CD14-positive monocyte (primary cell): ENCODE results near the gene TTLL11. TPM values are rescaled to one million over a fixed set of nuclear protein-coding genes. Genes with fewer than 3 reads are reported as not detected.

Source experiments
- DNase-seq, 3 donors: peaks; one replicate each; pipeline ENCODE4 v3.0.0-alpha.2; 2011 to 2022
- H2AFZ ChIP-seq: 2 replicates; pipeline ENCODE4 v1.6.0; 2012; ENCODE audit warnings: mild to moderate bottlenecking, low read depth, low read length, inconsistent platforms; ENCODE audit not compliant: insufficient read depth, poor library complexity, severe bottlenecking
- H3K27ac ChIP-seq, 2 donors: 1 replicate in 1 of 2; 2 replicates in 1 of 2; pipeline ENCODE4 v1.5.1; 2012 to 2013; ENCODE audit warnings: low read length in 2 of 2, control low read depth in 1 of 2, inconsistent platforms in 1 of 2, low read depth in 1 of 2, mild to moderate bottlenecking in 1 of 2
- H3K27me3 ChIP-seq, 2 donors: one replicate each; pipeline versions ENCODE4 v1.6.0 to v1.6.1; 2011 to 2013; ENCODE audit warnings: low read length in 2 of 2; ENCODE audit not compliant: control insufficient read depth in 2 of 2, insufficient read depth in 2 of 2
- H3K36me3 ChIP-seq, 2 donors: replicated peaks in 1 of 2; 1 replicate in 1 of 2; 2 replicates in 1 of 2; pipeline versions ENCODE4 v1.5.1 to v1.6.1; 2012 to 2013; ENCODE audit warnings: low read length in 2 of 2, control low read depth in 1 of 2, inconsistent platforms in 1 of 2, mild to moderate bottlenecking in 1 of 2; ENCODE audit not compliant: insufficient read depth in 2 of 2, control insufficient read depth in 1 of 2
- H3K4me1 ChIP-seq, 2 donors: 1 replicate in 1 of 2; 2 replicates in 1 of 2; pipeline versions ENCODE4 v1.5.1 to v1.6.1; 2012 to 2013; ENCODE audit warnings: low read length in 2 of 2, control low read depth in 1 of 2, inconsistent platforms in 1 of 2, mild to moderate bottlenecking in 1 of 2, moderate library complexity in 1 of 2; ENCODE audit not compliant: insufficient read depth in 2 of 2, control insufficient read depth in 1 of 2
- H3K4me2 ChIP-seq: replicated peaks from 2 replicates; pipeline ENCODE3; 2012; ENCODE audit warnings: low read length, moderate library complexity, mild to moderate bottlenecking; ENCODE audit not compliant: poor library complexity, severe bottlenecking; ENCODE audit errors: extremely low read depth
- H3K4me3 ChIP-seq, 3 experiments: fragments of 200-600 bp in 1 of 3; sonication (generic) in 1 of 3; replicated peaks in 1 of 3; 1 replicate in 2 of 3; 2 replicates in 1 of 3; pipeline ENCODE4 v1.5.1; 2011 to 2013; ENCODE audit warnings: low read length in 3 of 3, mild to moderate bottlenecking in 3 of 3, control low read depth in 2 of 3, low read depth in 2 of 3, inconsistent platforms in 1 of 3, moderate library complexity in 1 of 3
- H3K79me2 ChIP-seq: 2 replicates; pipeline ENCODE4 v1.6.0; 2012; ENCODE audit warnings: mild to moderate bottlenecking, control low read depth, inconsistent platforms, low read length, moderate library complexity; ENCODE audit not compliant: insufficient read depth
- H3K9ac ChIP-seq: 2 replicates; pipeline ENCODE4 v1.6.0; 2017; ENCODE audit warnings: low read length, mild to moderate bottlenecking; ENCODE audit not compliant: insufficient read depth, poor library complexity, severe bottlenecking
- H3K9me3 ChIP-seq, 2 donors: replicated peaks in 1 of 2; 1 replicate in 1 of 2; 2 replicates in 1 of 2; pipeline versions ENCODE4 v1.5.1 to v1.6.1; 2012 to 2013; ENCODE audit warnings: low read length in 2 of 2, control low read depth in 1 of 2; ENCODE audit not compliant: control insufficient read depth in 1 of 2, insufficient read depth in 1 of 2
- H4K20me1 ChIP-seq: 2 replicates; pipeline ENCODE4 v1.6.0; 2012; ENCODE audit warnings: mild to moderate bottlenecking, low read length, control low read depth, moderate library complexity; ENCODE audit not compliant: insufficient read depth
- H3K27ac Mint-ChIP-seq, 7 donors: one replicate each; pipeline ENCODE4 v1.8.0; 2020; ENCODE audit warnings: mild to moderate bottlenecking in 7 of 7, mixed read lengths in 7 of 7, moderate library complexity in 6 of 7, inconsistent platforms in 2 of 7
- H3K27me3 Mint-ChIP-seq, 3 donors: one replicate each; pipeline ENCODE4 v1.8.0; 2021 to 2022; ENCODE audit warnings: low read depth in 3 of 3, mild to moderate bottlenecking in 3 of 3, mixed read lengths in 3 of 3, moderate library complexity in 3 of 3, inconsistent platforms in 1 of 3
- H3K36me3 Mint-ChIP-seq, 2 donors: one replicate each; pipeline ENCODE4 v1.8.0; 2020; ENCODE audit warnings: mixed read lengths in 2 of 2, inconsistent platforms in 1 of 2, mild to moderate bottlenecking in 1 of 2
- H3K4me1 Mint-ChIP-seq: one replicate; pipeline ENCODE4 v1.8.0; 2020; ENCODE audit warnings: mild to moderate bottlenecking, mixed read lengths
- H3K4me3 Mint-ChIP-seq, 2 donors: one replicate each; pipeline ENCODE4 v1.8.0; 2020; ENCODE audit warnings: mild to moderate bottlenecking in 2 of 2, mixed read lengths in 2 of 2, moderate library complexity in 1 of 2
- H3K9me3 Mint-ChIP-seq, 7 donors: one replicate each; pipeline ENCODE4 v1.8.0; 2020 to 2022; ENCODE audit warnings: mixed read lengths in 7 of 7, mild to moderate bottlenecking in 6 of 7, moderate library complexity in 6 of 7, inconsistent platforms in 2 of 7
- CTCF ChIP-seq: fragments of 200-600 bp; IDR thresholded peaks from one replicate; pipeline ENCODE4 v1.8.0; 2022; ENCODE audit warnings: antibody characterized with exemption, mild to moderate bottlenecking
- WGBS: methylation state at CpG from one replicate; pipeline ENCODE4 v1.1.5; 2013; ENCODE audit warnings: missing lambda C conversion rate; ENCODE audit not compliant: insufficient coverage; 5-methylcytosine and 5-hydroxymethylcytosine counted together
- intact Hi-C, 2 donors: fragments of 100-400 bp; cut with micrococcal nuclease; formaldehyde crosslinking; loops; one replicate each; pipeline versions ENCODE4 v1.15.0 to v1.15.1; 2023
- polyA plus RNA-seq, 3 donors: library from polyadenylated mRNA; depleted of rRNA in 1 of 3; unstranded in 2 of 3; stranded (reverse) in 1 of 3; fragments of 300-500 nt in 2 of 3; fragments of >200 nt in 1 of 3; fragmentation: Illumina TruSeq in 2 of 3; gene quantifications; 1 replicate in 2 of 3; 2 replicates in 1 of 3; pipeline ENCODE4 v1.2.3, GENCODE V29; 2012 to 2021

The TTLL11 gene
- polyA plus RNA-seq, 3 donors: 2.9 to 3.5 (median 3.1) TPM

- TF ChIP-seq CTCF: no peak
- 97% methylated on average over 8 of the region's 12 CpGs for WGBS
- DNase-seq: no peak
- Histone ChIP-seq H3K4me3 (no peak overlapping the region), H3K4me2 (no peak overlapping the region), H3K79me2 (no peaks in the 10 kb centered on the region), H3K9me3 (no peaks in the 10 kb centered on the region), H3K9ac (peak overlapping the region; percentile 4), H3K36me3 (no peaks in the 10 kb centered on the region), H4K20me1 (no peaks in the 10 kb centered on the region), H3K27me3 (peaks cover 0 to 4% of the 10 kb centered on the region in 2 donors), H3K4me1 (no peaks in the 10 kb centered on the region), H2AFZ (no peak overlapping the region), H3K27ac (no peak overlapping the region)
- Mint-ChIP-seq H3K9me3 (peaks cover 0 to 1% (median 0%) of the 10 kb centered on the region in 7 donors), H3K27ac (no peak overlapping the region), H3K27me3 (peaks cover 0 to 13% (median 9%) of the 10 kb centered on the region in 3 donors), H3K4me1 (no peaks in the 10 kb centered on the region), H3K4me3 (no peak overlapping the region), H3K36me3 (no peaks in the 10 kb centered on the region)
- intact Hi-C loops: no loop called here
Observed at GRCh38 chr9:122134822-122135528, 41.9 kb upstream of the TTLL11 start.

GRCh38 chr9:122133984-122134535 is 41.0 kb upstream of the TTLL11 start:
- DNase-seq: no peak
- H3K27ac Mint-ChIP-seq: no peak overlapping the region
- H3K36me3 ChIP-seq: no peaks in the 10 kb centered on the region
- H4K20me1 ChIP-seq: no peaks in the 10 kb centered on the region
- intact Hi-C loops: no loop called here
- H3K9me3 ChIP-seq: no peaks in the 10 kb centered on the region
- WGBS: 100% methylated on average over 3 of the region's 17 CpGs
- H3K4me3 Mint-ChIP-seq: no peak overlapping the region
- no peak overlapping the region for H3K9ac ChIP-seq
- no peaks in the 10 kb centered on the region for H3K36me3 Mint-ChIP-seq
- no peaks in the 10 kb centered on the region for H3K4me1 ChIP-seq
- peaks cover 0 to 4% of the 10 kb centered on the region in 2 donors for H3K27me3 ChIP-seq
- H3K27ac ChIP-seq: no peak overlapping the region
- no peak overlapping the region for H3K4me2 ChIP-seq
- H3K79me2 ChIP-seq: no peaks in the 10 kb centered on the region
- peaks cover 0 to under 1% (median 0%) of the 10 kb centered on the region in 7 donors for H3K9me3 Mint-ChIP-seq
- TF ChIP-seq CTCF: no peak
- peaks cover 4 to 13% (median 9%) of the 10 kb centered on the region in 3 donors for H3K27me3 Mint-ChIP-seq
- no peak overlapping the region for H2AFZ ChIP-seq
- H3K4me3 ChIP-seq: no peak overlapping the region
- no peaks in the 10 kb centered on the region for H3K4me1 Mint-ChIP-seq
